HEK293T (cell line): ENCODE results near the gene MLNR.
A peak's percentile ranks its signal among the peaks of the same experiment; 100 is the strongest.

Experiments
- CTCF ChIA-PET: fragments of 350-600 bp; formaldehyde crosslinking; extraction: SDS; loops from one replicate; lab custom pipeline; 2021; ENCODE audit warnings: antibody characterized with exemption, inconsistent platforms; lab: Yijun Ruan, JAX
- POLR2A ChIA-PET: fragments of 350-600 bp; formaldehyde crosslinking; extraction: SDS; loops from one replicate; lab custom pipeline; 2020; ENCODE audit warnings: antibody characterized with exemption, inconsistent platforms; lab: Yijun Ruan, JAX
- DNase-seq: peaks from one replicate; pipeline ENCODE4 v3.0.0; 2012; ENCODE audit warnings: mixed read lengths; ENCODE audit errors: extremely low spot score
- ARNT ChIP-seq: fragments of 450-650 bp; IDR thresholded peaks from 2 replicates; pipeline ENCODE4 v1.6.1; 2017; ENCODE audit warnings: mild to moderate bottlenecking
- BHLHE40 ChIP-seq: fragments of 450-650 bp; IDR thresholded peaks from 2 replicates; pipeline ENCODE4 v1.6.1; 2016; ENCODE audit warnings: mild to moderate bottlenecking, moderate library complexity, borderline replicate concordance
- CTBP1 ChIP-seq: fragments of 450-650 bp; IDR thresholded peaks from 2 replicates; pipeline ENCODE4 v1.6.1; 2016; ENCODE audit warnings: borderline replicate concordance
- ELF4 ChIP-seq: fragments of 450-650 bp; IDR thresholded peaks from 2 replicates; pipeline ENCODE4 v1.6.1; 2017; ENCODE audit warnings: antibody characterized with exemption
- FOXA1 ChIP-seq: fragments of 450-650 bp; IDR thresholded peaks from 2 replicates; pipeline ENCODE4 v1.6.1; 2016; ENCODE audit warnings: mild to moderate bottlenecking
- FOXK2 ChIP-seq: fragments of 450-650 bp; IDR thresholded peaks from 2 replicates; pipeline ENCODE4 v1.6.1; 2016; ENCODE audit warnings: mild to moderate bottlenecking
- FOXM1 ChIP-seq: fragments of 450-650 bp; IDR thresholded peaks from 2 replicates; pipeline ENCODE4 v1.6.1; 2017; ENCODE audit warnings: mild to moderate bottlenecking, borderline replicate concordance
- HDGF ChIP-seq: fragments of 450-650 bp; IDR thresholded peaks from 2 replicates; pipeline ENCODE4 v1.6.1; 2017; ENCODE audit warnings: antibody characterized with exemption, borderline replicate concordance
- L3MBTL2 ChIP-seq: fragments of 450-650 bp; conservative IDR thresholded peaks from 2 replicates; pipeline ENCODE4 v1.6.1; 2016; ENCODE audit warnings: mild to moderate bottlenecking
- LEF1 ChIP-seq: fragments of 450-650 bp; IDR thresholded peaks from 2 replicates; pipeline ENCODE4 v1.6.1; 2017; ENCODE audit warnings: mild to moderate bottlenecking, borderline replicate concordance
- NFRKB ChIP-seq: fragments of 450-650 bp; IDR thresholded peaks from 2 replicates; pipeline ENCODE4 v1.6.1; 2016; ENCODE audit warnings: mild to moderate bottlenecking, moderate library complexity
- SP1 ChIP-seq: fragments of 450-650 bp; IDR thresholded peaks from 2 replicates; pipeline ENCODE4 v1.6.1; 2017
- SUZ12 ChIP-seq: fragments of 450-650 bp; IDR thresholded peaks from 2 replicates; pipeline ENCODE4 v1.6.1; 2016; ENCODE audit warnings: mild to moderate bottlenecking
- TARDBP ChIP-seq: fragments of 450-650 bp; IDR thresholded peaks from 2 replicates; pipeline ENCODE4 v1.6.1; 2016
- ZNF384 ChIP-seq: fragments of 450-650 bp; IDR thresholded peaks from 2 replicates; pipeline ENCODE4 v1.6.1; 2016
- TF ChIP-seq, protein P1 (sequence below): fragments of 450-650 bp; IDR thresholded peaks from 2 replicates; pipeline ENCODE4 v1.6.1; 2016

Gene MLNR

DNA sequence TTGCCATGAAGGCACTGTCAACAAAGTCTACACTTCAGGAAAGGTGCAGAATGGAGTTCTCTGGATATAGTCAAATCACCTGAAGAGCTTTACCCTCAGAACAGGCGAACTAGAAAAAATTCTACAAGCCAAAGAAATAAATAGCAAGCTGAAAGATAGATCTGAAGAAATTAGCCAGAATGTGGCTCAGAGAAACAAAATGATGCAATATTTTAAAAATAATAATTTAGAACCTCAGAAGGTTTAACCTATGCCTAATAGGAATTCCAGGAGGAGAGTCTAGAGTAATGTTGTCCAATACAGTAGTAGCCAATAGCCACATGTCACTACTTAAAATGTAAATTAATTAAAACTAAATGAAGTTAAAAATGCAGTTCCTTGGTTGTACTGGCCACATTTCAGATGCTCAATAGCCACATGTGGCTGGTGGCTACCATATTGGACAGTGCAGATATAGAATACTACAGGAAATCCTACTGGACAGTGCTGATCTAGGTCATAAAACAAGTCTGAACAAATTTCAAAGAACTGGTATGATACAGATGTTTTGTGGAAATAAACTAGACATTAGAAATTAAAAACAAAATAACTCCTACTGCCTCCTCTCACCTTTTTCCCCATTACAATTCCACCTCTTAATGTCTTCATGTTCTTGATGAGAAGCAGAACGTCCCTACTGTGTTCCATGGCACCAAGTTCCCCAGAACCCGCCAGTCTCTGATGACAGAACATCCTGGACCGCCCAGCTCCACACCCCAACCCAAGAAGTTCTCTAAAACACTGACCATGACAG is 26.9 kb downstream of the MLNR start:
- TF ChIP-seq L3MBTL2 (peak; percentile 20; the same call in 1 of the 2 replicates), CTBP1 (no peak), FOXK2 (no peak)
- DNase-seq, result no peak
- POLR2A ChIA-PET, result interaction anchor here (0.8 to 2.3 kb wide), 5 partner anchors 10 to 427 kb away, joined by 3 to 15 read pairs (median 7); no protein-coding TSS in a partner anchor
- CTCF ChIA-PET, result interaction anchor here (1.3 kb wide), 1 partner anchor 34 kb away, joined by 4 read pairs; no protein-coding TSS in a partner anchor

DNA sequence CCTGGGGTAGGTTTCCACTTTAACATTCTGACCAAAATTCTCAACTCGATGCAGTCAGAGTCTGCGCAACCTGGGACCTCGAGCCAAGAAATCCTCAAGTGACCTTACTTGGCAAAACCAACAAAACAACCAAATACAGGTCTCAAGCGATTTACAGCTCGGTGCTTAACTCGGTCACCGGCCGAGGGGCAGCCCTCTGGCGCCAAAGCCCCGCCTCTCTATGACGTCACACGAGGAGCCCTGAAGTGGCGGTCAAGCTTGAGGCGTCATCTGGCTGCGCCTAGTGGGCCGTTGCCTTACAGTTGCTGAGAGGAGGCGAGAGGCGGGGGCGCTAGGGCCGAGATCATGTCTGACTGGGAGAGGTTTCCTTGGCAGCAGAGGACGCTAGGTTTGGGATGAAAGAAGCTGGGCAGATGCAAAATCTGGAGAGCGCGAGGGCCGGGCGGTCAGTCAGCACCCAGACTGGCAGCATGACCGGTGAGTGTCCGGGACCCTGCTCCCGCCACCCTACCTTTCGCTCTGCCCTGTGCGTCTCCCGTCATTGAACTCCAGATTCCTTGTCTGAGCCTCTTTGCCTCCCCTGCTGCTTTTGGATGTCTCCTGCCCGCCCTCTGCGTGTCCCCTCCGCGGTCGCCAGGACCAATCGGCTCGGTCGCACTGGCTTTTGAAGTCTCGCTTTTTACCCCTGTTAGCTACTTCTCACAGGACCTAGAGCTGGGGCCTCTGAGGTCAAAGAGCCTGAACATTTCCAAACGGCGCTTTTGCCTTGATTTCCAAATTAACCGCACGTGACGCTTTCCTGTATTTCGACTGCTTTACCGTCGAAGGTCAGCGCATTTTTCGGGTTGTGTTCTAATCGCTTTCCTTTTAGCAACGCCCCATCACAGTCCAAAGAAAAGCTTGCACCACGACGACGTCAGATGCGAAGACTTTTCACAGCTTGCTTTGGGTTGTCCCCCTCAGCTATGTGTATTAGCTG is 27.8 kb downstream of the MLNR start, which contains the start of gene CDADC1:
TSS of gene CDADC1 (plus strand) at position 283 of the 979 bp plus-strand sequence. CDS start at position 396, 113 bp downstream.
- ChIA-PET POLR2A (interaction anchor here (0.6 to 2.3 kb wide), 9 partner anchors 10 to 428 kb away, joined by 3 to 15 read pairs (median 4); no protein-coding TSS in a partner anchor), CTCF (interaction anchor here (0.6 to 1.3 kb wide), 3 partner anchors 18 to 33 kb away, joined by 3 to 4 read pairs (median 3); no protein-coding TSS in a partner anchor)
- TF ChIP-seq, protein P1, sequence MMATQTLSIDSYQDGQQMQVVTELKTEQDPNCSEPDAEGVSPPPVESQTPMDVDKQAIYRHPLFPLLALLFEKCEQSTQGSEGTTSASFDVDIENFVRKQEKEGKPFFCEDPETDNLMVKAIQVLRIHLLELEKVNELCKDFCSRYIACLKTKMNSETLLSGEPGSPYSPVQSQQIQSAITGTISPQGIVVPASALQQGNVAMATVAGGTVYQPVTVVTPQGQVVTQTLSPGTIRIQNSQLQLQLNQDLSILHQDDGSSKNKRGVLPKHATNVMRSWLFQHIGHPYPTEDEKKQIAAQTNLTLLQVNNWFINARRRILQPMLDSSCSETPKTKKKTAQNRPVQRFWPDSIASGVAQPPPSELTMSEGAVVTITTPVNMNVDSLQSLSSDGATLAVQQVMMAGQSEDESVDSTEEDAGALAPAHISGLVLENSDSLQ, result no peak
- TF ChIP-seq HDGF, result no peak
- no peak for TF ChIP-seq SP1
- peak; percentile 65 for TF ChIP-seq L3MBTL2
- peak; percentile 96 for DNase-seq

DNA sequence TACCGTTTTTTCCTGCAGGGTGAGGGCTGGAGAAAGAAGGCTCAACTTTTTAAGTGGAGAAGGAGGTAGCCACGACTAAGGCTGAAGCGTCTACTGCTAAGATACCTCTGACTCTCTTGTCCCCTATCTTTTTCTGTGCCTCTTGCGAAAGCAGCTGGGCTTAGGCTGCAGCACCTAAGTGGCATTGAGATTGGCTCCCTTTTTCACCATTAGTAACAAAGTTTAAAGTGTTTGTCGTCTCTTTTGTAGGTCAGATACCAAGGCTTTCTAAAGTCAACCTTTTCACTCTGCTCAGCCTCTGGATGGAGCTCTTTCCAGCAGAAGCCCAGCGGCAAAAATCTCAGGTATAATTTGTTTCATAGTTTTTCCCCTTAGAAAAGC is 28.5 kb downstream of the MLNR start:
- no peak for TF ChIP-seq HDGF
- TF ChIP-seq SUZ12, result no peak
- no peak for TF ChIP-seq ARNT
- no peak for TF ChIP-seq NFRKB
- no peak for TF ChIP-seq ZNF384
- TF ChIP-seq L3MBTL2, result no peak
- no peak for TF ChIP-seq TARDBP
- no peak for TF ChIP-seq LEF1
- no peak for TF ChIP-seq CTBP1
- no peak for TF ChIP-seq FOXA1
- TF ChIP-seq FOXM1, result no peak
- TF ChIP-seq, protein P1, result no peak
- no peak for TF ChIP-seq FOXK2
- no peak for TF ChIP-seq ELF4
- no peak for TF ChIP-seq SP1
- TF ChIP-seq BHLHE40, result no peak
- POLR2A ChIA-PET, result interaction anchor here (1.2 to 2.3 kb wide), 4 partner anchors 11 to 29 kb away, joined by 3 to 15 read pairs (median 7); no protein-coding TSS in a partner anchor
- CTCF ChIA-PET, result interaction anchor here (1.0 kb wide), 1 partner anchor 17 kb away, joined by 3 read pairs; no protein-coding TSS in a partner anchor
- peak; percentile 15 for DNase-seq

DNA sequence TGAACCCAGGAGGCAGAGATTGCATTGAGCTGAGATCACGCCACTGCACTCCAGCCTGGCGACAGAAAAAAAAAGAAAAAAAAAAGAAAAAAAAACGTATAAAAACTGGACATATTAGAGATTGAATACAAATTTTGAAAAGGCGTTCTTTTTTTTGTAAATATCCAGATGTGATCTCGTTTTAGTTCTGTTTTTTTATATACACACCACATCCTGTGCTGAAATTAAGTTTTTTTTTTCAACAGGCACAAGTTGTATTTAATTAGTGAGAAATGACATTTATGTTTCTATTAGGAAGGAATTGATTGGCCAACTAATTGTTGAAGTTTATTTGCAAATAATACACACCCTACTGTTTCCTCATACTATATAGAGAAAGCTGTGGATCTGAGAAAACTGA is 31.2 kb downstream of the MLNR start:
- no peak for DNase-seq
- TF ChIP-seq, protein P1, result no peak
- no peak for TF ChIP-seq SUZ12
- no peak for TF ChIP-seq L3MBTL2
- no peak for TF ChIP-seq HDGF
- no peak for TF ChIP-seq ARNT
- TF ChIP-seq ELF4, result no peak
- no peak for TF ChIP-seq SP1
- TF ChIP-seq BHLHE40, result no peak
- no peak for TF ChIP-seq CTBP1
- TF ChIP-seq TARDBP, result no peak
- TF ChIP-seq FOXM1, result no peak
- no peak for TF ChIP-seq LEF1
- TF ChIP-seq NFRKB, result no peak
- ChIA-PET POLR2A (no interaction called here), CTCF (interaction anchor here (0.6 to 1.5 kb wide), 2 partner anchors 11 to 266 kb away, joined by 3 read pairs; no protein-coding TSS in a partner anchor)

DNA sequence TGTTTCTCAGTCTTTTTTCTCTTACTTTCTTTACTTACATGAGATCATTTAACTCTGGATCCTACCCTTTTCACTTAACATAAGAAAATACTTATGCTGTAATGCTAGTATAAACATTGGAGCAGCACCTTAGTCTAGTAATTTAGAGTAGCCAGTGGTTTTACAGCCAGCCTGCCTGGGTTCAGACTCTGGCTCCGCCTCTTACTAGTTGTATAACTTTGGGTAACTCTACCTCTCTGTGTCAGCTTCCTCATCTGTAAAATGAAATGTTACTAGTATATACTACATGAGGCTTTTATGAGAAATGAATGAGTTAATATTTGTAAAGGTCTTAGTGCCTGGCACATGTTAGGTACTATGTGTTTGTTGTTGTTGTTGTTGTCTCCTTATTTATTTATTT is 33.2 kb downstream of the MLNR start:
- TF ChIP-seq FOXK2 (no peak), FOXM1 (no peak), FOXA1 (no peak), ARNT (no peak), SUZ12 (no peak), TARDBP (no peak), LEF1 (no peak), BHLHE40 (no peak), NFRKB (no peak), ELF4 (no peak), ZNF384 (no peak), L3MBTL2 (no peak), CTBP1 (no peak)
- TF ChIP-seq, protein P1, result no peak
- ChIA-PET POLR2A (no interaction called here), CTCF (interaction anchor here (0.7 kb wide), 1 partner anchor 622 kb away, joined by 3 read pairs; no protein-coding TSS in a partner anchor)
- no peak for DNase-seq
